NCI-H526 treated with DMSO at 0.1 percent for 48 hours (cell line): ENCODE data around the gene SUFU.
"Not testable (repeated sequence)": the region's sequence is repeated elsewhere in the genome, so short reads cannot be mapped to it uniquely, and the experiment has no call there.

ENCODE experiments used
- DNase-seq: peaks from one replicate; lab custom pipeline; 2025; lab: John Stamatoyannopoulos, UW

SUFU gene

DNA sequence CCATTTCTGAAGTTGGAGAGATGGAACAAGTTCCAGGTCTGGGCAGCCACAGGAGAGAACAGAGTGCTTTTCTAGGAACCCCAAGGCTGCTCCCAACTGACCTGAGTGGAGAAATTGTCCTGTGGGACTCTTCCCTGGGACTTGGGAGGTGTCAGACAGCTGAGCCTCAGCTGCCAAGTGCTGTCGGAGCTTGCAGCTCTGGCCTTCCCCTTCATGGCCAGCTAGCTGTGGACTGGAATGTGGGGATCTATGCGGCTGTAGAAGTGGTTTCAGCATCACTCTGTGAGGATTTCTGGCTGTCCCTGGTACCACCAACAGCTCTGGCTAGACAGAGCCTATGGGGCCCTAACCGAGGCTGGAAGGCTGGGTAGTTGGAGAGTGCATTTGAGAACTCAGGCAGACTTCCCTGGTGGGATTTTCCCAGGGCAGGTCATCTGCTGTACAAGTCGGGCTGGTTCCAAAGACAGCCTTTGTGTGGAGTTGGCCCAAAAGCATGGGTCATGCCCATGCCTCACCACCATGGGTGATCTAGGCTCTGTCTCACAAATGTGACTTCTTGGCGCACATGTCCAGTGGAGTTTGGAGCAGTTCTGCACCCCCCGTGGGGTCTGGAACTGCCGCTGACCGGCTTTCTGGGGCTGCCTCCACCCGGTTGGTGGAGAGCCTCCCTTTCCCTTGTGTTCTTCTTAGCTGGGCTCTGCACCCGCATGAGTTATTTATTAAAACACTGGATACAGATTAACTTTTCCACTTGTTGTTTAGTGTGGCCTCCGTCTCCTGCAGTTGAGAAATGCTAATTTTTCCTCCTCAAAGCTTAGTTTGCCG, 10.9 kb downstream of the SUFU start:
- no peak for DNase-seq

DNA sequence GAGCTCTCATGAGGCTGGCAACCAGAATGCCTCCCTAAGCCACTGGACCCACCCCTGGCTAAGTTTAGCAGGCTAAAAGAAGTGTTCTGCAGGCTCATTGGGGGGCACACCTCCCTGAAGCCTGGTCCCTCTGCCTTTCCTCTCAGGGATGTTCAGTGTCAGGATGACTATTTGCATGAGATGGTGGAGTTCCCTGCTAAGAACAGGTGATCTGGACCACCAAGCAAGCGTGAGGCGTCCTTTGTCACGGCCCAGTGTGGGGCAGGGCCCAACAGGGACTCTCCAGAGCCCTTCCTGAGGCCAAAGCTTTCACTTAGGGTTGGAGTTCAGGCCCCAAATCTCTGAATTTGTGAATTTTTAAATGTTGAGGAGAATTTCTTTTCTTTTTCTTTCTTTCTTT, 12.0 kb downstream of the SUFU start:
- DNase-seq, result no peak

- DNase-seq, result no peak
These were observed 13.8 kb downstream of the SUFU start for GRCh38 chr10:102517553-102517952.

DNA sequence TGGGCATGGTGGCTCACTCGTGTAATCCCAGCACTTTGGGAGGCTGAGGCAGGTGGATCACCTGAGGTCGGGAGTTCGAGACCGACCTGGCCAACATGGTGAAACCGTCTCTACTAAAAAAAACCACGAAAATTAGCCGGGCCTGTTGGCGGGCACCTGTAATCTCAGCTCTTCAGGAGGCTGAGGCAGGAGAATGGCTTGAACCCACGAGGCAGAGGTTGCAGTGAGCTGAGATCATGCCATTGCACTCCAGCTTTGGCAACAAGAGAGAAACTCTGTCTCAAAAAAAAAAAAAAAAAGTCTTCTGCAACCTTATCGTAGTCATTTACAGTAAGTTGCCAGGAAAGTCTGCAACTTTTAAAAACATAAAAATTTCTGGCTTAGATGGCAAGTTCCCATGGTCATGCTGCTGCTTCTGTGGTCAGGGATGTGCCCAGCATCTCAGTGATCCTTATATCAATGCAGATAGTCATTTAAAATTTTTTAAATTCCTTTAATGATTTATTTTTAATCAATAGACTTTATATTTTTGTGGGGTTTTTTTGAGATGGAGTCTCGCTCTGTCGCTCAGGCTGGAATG, 15.6 kb downstream of the SUFU start:
- no peak for DNase-seq

- DNase-seq, result no peak
These were observed 19.1 kb downstream of the SUFU start for GRCh38 chr10:102522874-102523249.

GRCh38 chr10:102523250-102524029, 19.7 kb downstream of the SUFU start:
- DNase-seq, result no peak

DNA sequence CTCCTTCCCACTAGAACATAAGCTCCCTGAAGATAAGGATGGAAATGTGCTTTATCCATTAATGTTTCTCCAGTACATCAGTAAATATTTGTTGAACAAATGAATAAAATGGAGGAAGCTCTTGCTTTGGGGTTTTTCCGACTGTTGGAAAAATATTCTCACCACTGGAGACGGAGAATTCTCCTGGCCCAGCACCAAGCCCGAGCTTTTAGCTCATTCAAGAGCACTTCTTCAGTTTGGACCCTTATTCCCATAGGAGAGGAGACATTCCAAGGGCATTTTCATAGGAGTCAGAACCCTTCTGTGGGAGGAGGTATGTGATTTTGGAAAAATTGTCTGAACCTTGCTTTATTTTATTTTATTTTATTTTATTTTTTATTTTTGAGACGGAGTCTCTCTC, 21.0 kb downstream of the SUFU start:
- no peak for DNase-seq

DNA sequence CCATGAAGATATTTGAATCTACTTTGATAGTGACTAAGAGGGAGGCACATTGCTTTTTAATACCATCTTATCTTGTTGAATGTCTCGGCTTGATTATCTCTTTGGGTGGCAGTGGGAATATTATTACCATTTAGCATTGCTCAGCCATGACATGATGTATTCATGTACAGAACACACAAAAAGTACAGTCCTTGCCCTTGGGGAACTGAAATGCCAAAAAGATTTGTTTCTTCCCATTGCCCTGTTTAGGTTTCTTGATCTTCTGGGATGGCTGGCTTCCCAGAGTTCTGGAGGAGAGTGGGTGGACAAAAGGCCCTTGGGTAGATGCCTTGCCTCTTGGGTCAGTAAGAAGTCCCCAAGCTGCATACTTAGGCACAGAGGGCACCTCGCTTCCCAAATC, 23.8 kb downstream of the SUFU start:
- no peak for DNase-seq

DNA sequence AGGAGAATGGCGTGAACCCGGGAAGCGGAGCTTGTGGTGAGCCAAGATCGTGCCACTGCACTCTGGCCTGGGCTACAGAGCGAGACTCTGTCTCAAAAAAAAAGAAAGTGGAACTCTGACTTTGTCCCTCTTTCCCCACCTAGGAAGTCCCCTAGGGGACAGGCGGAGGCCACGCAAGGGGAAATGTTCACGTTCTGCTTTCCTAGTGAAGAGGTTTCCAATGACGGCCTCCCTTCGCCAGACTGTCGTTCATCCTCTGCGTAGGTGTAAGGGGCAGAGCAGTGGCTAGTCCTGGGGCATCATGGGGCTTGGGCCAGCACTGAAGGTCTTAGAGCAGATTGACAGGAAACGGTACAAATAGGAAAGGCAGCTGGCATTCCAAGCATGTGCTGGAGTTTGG, 30.6 kb downstream of the SUFU start:
- no peak for DNase-seq

DNA sequence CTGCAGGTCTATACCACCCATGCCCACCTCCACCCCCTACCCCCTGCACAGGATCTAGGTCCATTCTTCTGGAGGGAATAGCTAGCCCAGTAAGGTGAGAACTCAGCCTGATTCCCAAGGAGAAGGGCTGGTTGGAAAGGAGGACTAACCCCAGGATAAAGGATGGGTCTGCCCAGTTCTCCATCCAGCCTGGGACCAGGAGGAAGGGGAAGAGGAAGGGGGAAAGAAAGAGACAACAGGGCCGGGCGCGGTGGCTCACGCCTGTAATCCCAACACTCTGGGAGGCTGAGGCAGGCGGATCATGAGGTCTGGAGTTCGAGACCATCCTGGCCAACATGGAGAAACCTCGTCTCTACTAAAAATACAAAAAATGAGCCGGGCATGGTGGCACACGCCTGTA, 31.2 kb downstream of the SUFU start:
- DNase-seq, result not testable (repeated sequence)

GRCh38 chr10:102535481-102536147, 31.8 kb downstream of the SUFU start:
- DNase-seq, result no peak

- DNase-seq, result no peak
These were observed 33.6 kb downstream of the SUFU start for GRCh38 chr10:102537367-102537766.

DNA sequence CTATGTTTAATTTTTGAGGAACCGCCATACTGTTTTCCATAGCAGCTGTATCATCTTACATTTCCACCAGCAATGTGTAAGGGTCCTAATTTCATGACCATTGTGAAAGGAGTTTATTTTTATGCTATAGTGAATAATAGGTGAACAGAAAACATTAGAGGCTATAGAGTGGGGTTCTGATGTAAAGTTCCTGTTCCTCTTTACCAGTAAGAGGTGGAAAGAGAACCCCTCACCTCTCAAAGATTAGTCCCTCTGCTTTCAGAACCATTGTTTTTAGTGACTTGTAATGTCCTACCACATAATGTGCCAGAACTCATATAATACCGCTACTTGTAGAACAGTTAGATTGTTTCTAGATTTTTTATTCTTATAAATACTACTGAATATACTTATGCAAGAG, 34.2 kb downstream of the SUFU start:
- DNase-seq, result no peak

GRCh38 chr10:102538811-102539210, 35.0 kb downstream of the SUFU start:
- DNase-seq, result no peak

- DNase-seq, result no peak
These were observed 36.3 kb downstream of the SUFU start for GRCh38 chr10:102540023-102540422.

- no peak for DNase-seq
These were observed 39.1 kb downstream of the SUFU start for GRCh38 chr10:102542800-102543418.

DNA sequence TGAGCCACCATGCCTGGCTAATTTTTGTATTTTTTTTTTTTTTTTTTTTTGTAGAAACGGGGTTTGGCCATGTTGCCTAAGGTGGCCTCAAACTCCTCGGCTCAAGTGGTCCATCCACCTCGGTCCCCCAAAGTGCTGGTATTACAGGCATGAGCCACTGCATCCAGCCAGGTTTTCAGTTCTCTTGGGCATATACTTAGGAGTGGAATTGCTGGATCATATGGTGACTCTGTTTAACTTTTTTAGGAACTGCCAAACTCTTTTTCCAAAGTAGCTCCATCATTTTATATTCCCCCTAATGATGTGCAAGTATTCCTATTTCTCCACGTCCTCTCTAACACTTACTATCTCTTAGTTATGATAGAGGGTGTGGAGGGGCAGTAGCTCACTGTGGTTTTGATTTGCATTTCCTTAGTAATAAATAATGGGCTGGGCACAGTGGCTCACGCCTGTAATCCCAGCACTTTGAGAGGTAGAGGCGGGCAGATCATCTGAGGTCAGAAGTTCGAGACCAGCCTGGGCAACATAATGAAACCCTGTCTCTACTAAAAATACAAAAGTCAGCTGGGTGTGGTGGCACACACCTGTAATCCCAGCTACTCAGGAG, 41.6 kb downstream of the SUFU start:
- DNase-seq, result no peak

GRCh38 chr10:102545997-102546396, 42.2 kb downstream of the SUFU start:
- DNase-seq, result no peak

DNA sequence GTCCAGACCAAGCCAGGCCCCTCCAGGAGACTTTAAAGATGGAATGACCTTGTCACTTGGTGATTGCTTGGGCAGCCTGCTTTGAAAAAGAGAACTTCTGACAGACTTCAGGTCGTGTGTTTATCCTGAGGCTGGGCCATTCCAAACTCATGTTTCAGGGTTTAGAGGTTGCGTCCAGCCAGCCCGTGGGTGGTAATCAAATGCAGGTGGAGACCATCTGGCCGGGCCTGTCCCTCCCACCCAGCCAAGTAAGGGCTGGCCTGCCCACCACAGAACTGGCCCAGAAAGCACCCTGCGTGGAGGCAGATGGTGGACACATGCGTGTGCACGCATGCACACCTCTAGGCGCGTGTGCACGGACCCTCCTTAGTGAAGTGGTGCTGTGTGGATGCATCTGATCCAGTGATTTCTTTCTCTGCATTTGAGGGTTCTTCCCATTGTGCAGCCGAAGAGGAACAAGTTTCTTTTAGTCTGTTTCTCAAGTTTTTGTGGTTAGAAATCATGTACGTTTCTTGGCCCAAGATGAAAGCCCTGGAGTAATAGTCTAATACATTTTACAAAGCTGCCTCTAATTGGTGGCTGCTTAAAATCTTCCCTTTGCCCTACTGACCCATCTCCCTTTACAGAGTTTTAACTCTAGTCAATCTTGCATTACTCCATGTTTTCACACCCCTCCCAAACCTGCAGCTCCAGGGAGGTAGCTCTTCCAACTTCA, 43.0 kb downstream of the SUFU start:
- DNase-seq, result no peak

- no peak for DNase-seq
These were observed 45.8 kb downstream of the SUFU start for GRCh38 chr10:102549549-102549948.

DNA sequence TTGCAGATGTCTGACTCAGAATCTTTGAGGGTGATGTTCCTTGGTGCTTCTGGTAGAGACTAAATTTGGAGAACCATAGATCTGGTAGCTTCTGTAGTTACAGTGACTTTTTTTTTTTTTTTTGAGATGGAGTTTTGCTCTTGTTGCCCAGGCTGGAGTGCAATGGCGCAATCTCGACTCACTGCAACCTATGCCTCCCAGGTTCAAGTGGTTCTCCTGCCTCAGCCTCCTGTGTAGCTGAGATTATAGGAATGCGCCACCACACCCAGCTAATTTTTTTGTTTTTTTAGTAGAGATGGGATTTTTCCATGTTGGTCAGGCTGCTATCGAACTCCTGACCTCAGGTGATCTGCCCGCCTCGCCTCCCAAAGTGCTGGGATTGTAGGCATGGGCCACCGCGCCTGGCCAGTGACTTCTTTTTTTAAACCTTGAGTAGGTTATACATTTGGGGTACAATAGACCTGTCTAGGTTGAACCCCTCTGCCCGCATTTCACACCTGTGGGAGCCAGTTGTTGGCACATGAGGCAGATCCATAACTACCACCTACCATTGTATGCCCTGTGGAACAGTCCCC, 47.0 kb downstream of the SUFU start:
- DNase-seq, result no peak
